H9 (cell line): ENCODE data around the gene MEMO1. TPM values are rescaled to one million over a fixed set of nuclear protein-coding genes. Genes with fewer than 3 reads are reported as not detected.
"Not testable (repeated sequence)": the region's sequence is repeated elsewhere in the genome, so short reads cannot be mapped to it uniquely, and the experiment has no call there.

Source experiments
- DNase-seq: peaks from one replicate; pipeline ENCODE4 v3.0.0-alpha.2; 2017
- H2AFZ ChIP-seq: one replicate; pipeline ENCODE4 v1.6.1; 2013; ENCODE audit warnings: mild to moderate bottlenecking, low read length, control low read depth, moderate library complexity
- H2AK5ac ChIP-seq: 2 replicates; pipeline ENCODE4 v1.6.1; 2013; ENCODE audit warnings: low read length, control low read depth, mixed read lengths; ENCODE audit not compliant: insufficient read length
- H2BK120ac ChIP-seq: one replicate; pipeline ENCODE4 v1.6.1; 2013; ENCODE audit warnings: low read depth, mild to moderate bottlenecking, low read length, control low read depth, inconsistent platforms; ENCODE audit not compliant: poor library complexity, severe bottlenecking
- H2BK12ac ChIP-seq: 2 replicates; pipeline ENCODE4 v1.6.1; 2013; ENCODE audit warnings: low read length, control low read depth, mixed read lengths, low read depth; ENCODE audit not compliant: insufficient read length
- H2BK15ac ChIP-seq: 2 replicates; pipeline ENCODE4 v1.6.1; 2013; ENCODE audit warnings: low read depth, low read length, control low read depth
- H2BK20ac ChIP-seq: one replicate; pipeline ENCODE4 v1.6.1; 2013; ENCODE audit warnings: low read depth, mild to moderate bottlenecking, low read length, control low read depth, inconsistent platforms; ENCODE audit not compliant: poor library complexity, severe bottlenecking
- H2BK5ac ChIP-seq: 2 replicates; pipeline ENCODE4 v1.6.1; 2013; ENCODE audit warnings: low read length, control low read depth, mixed read lengths; ENCODE audit not compliant: insufficient read length
- H3K14ac ChIP-seq: 2 replicates; pipeline ENCODE4 v1.6.1; 2013; ENCODE audit warnings: low read length, control low read depth; ENCODE audit not compliant: insufficient read depth
- H3K18ac ChIP-seq: 2 replicates; pipeline ENCODE4 v1.6.1; 2013; ENCODE audit warnings: low read depth, mild to moderate bottlenecking, mixed read lengths, low read length, control low read depth; ENCODE audit not compliant: insufficient read length
- H3K23ac ChIP-seq: 2 replicates; pipeline ENCODE4 v1.6.1; 2013; ENCODE audit warnings: low read length, control low read depth, mixed read lengths, low read depth; ENCODE audit not compliant: insufficient read length
- H3K23me2 ChIP-seq: 2 replicates; pipeline ENCODE4 v1.6.1; 2013; ENCODE audit warnings: low read depth, mild to moderate bottlenecking, mixed read lengths, low read length, control low read depth; ENCODE audit not compliant: insufficient read length, poor library complexity, severe bottlenecking
- H3K27ac ChIP-seq: 2 replicates; pipeline ENCODE4 v1.5.1; 2013; ENCODE audit warnings: low read length, control low read depth, mixed read lengths, low read depth; ENCODE audit not compliant: insufficient read length
- H3K27me3 ChIP-seq: 2 replicates; pipeline ENCODE4 v1.6.1; 2013; ENCODE audit warnings: low read length, control low read depth, inconsistent platforms; ENCODE audit not compliant: insufficient read depth
- H3K4ac ChIP-seq: 2 replicates; pipeline ENCODE4 v1.6.1; 2013; ENCODE audit warnings: low read depth, mild to moderate bottlenecking, control low read depth, inconsistent platforms, low read length, moderate library complexity
- H3K4me1 ChIP-seq: 2 replicates; pipeline ENCODE4 v1.6.1; 2013; ENCODE audit warnings: low read length, control low read depth, inconsistent platforms; ENCODE audit not compliant: insufficient read depth
- H3K4me2 ChIP-seq: 2 replicates; pipeline ENCODE4 v1.6.1; 2013; ENCODE audit warnings: low read length, control low read depth, mixed read lengths; ENCODE audit not compliant: insufficient read length, insufficient read depth
- H3K56ac ChIP-seq: 2 replicates; pipeline ENCODE4 v1.6.1; 2013; ENCODE audit warnings: low read depth, mild to moderate bottlenecking, mixed read lengths, low read length, control low read depth; ENCODE audit not compliant: insufficient read length
- H3K79me1 ChIP-seq: 2 replicates; pipeline ENCODE4 v1.6.1; 2013; ENCODE audit warnings: low read depth, mild to moderate bottlenecking, moderate library complexity, low read length, control low read depth, inconsistent platforms; ENCODE audit not compliant: insufficient read depth, poor library complexity, severe bottlenecking
- H3K79me2 ChIP-seq: 2 replicates; pipeline ENCODE4 v1.6.1; 2013; ENCODE audit warnings: low read length, control low read depth, inconsistent platforms; ENCODE audit not compliant: insufficient read depth
- H3K9ac ChIP-seq: 2 replicates; pipeline ENCODE4 v1.6.1; 2013; ENCODE audit warnings: low read length, control low read depth, mixed read lengths; ENCODE audit not compliant: insufficient read length; ENCODE audit errors: extremely low read depth
- H3K9me3 ChIP-seq: one replicate; pipeline ENCODE4 v1.6.1; 2013; ENCODE audit warnings: low read depth, low read length, inconsistent platforms; ENCODE audit not compliant: control insufficient read depth
- H3T11ph ChIP-seq: one replicate; pipeline ENCODE4 v1.6.1; 2013; ENCODE audit warnings: mild to moderate bottlenecking, low read length, control low read depth, inconsistent platforms
- H4K20me1 ChIP-seq: one replicate; pipeline ENCODE4 v1.6.1; 2013; ENCODE audit not compliant: control insufficient read depth, insufficient read length, insufficient read depth
- H4K5ac ChIP-seq: 2 replicates; pipeline ENCODE4 v1.6.1; 2013; ENCODE audit warnings: low read depth, mild to moderate bottlenecking, mixed read lengths, low read length, control low read depth; ENCODE audit not compliant: insufficient read length
- H4K8ac ChIP-seq: replicated peaks from 2 replicates; pipeline ENCODE4 v1.6.1; 2013; ENCODE audit warnings: low read length, control low read depth, mixed read lengths, low read depth; ENCODE audit not compliant: insufficient read length
- H4K91ac ChIP-seq: 2 replicates; pipeline ENCODE4 v1.6.1; 2013; ENCODE audit warnings: low read depth, mild to moderate bottlenecking, moderate library complexity, mixed read lengths, low read length, control low read depth; ENCODE audit not compliant: insufficient read length
- H3K27ac Mint-ChIP-seq, 3 experiments: 2 replicates in 2 of 3; 3 replicates in 1 of 3; pipeline ENCODE4 v1.8.0; 2020 to 2021; ENCODE audit warnings: mixed read lengths in 3 of 3, mild to moderate bottlenecking in 1 of 3, moderate library complexity in 1 of 3
- H3K27me3 Mint-ChIP-seq: 2 replicates; pipeline ENCODE4 v1.8.0; 2021; ENCODE audit warnings: low read depth, mild to moderate bottlenecking, moderate library complexity, mixed read lengths
- H3K36me3 Mint-ChIP-seq, 3 experiments: 2 replicates in 2 of 3; 3 replicates in 1 of 3; pipeline ENCODE4 v1.8.0; 2020 to 2021; ENCODE audit warnings: low read depth in 3 of 3, mixed read lengths in 3 of 3; ENCODE audit not compliant: insufficient read depth in 1 of 3
- H3K4me1 Mint-ChIP-seq, 2 experiments: 2 replicates each; pipeline ENCODE4 v1.8.0; 2020; ENCODE audit warnings: mixed read lengths in 2 of 2
- H3K4me3 Mint-ChIP-seq, 2 experiments: 2 replicates in 1 of 2; 3 replicates in 1 of 2; pipeline ENCODE4 v1.8.0; 2020 to 2021; ENCODE audit warnings: mild to moderate bottlenecking in 2 of 2, mixed read lengths in 2 of 2, moderate library complexity in 1 of 2
- H3K9me3 Mint-ChIP-seq, 2 experiments: 2 replicates in 1 of 2; 3 replicates in 1 of 2; pipeline ENCODE4 v1.8.0; 2020; ENCODE audit warnings: mild to moderate bottlenecking in 2 of 2, mixed read lengths in 2 of 2, moderate library complexity in 1 of 2
- WGBS: extraction: QIAGEN DNeasy Blood & Tissue Kit; methylation state at CpG from one replicate; pipeline ENCODE4 v1.1.7; 2013; ENCODE audit warnings: missing lambda C conversion rate, low lambda C conversion rate, mixed read lengths; ENCODE audit not compliant: insufficient read length; ENCODE audit errors: extremely low coverage; 5-methylcytosine and 5-hydroxymethylcytosine counted together
- total RNA-seq: library from RNA; stranded (reverse); gene quantifications from 2 replicates; pipeline ENCODE4 v1.2.1, GENCODE V29; 2021
- TF ChIP-seq, protein P1 (sequence below): fragments of 200-600 bp; sonication (generic); conservative IDR thresholded peaks from 3 replicates; pipeline ENCODE4 v1.8.0; 2021; ENCODE audit warnings: antibody characterized with exemption, mild to moderate bottlenecking

MEMO1 gene
- total RNA-seq, 1 experiment from 2014 or later = 49.4 TPM

DNA sequence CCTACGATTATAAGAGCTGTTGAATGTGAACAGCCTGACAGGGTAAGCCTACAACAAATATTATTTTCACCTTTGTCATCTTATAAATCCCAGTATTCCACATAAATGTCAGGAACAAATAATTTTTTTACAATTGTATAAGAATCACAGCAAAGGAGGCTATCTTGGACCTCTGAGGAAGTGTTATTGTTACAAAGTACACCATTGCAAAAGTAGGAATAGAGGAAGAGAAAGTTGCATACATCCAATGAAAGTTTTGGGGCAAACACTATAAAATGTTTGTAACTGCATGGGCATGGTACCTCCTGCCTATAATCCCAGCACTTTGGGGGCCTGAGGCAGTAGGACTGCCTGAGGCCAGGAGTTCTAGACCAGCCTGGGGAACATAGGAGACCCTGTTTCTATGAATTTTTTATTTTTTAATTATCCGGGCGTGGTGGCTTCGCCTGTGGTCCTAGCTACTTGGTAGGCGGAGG is 715 bp upstream of the MEMO1 start:
- Mint-ChIP-seq H3K27me3 (no peaks in the 10 kb centered on the region), H3K4me1 (peaks cover 24 to 32% of the 10 kb centered on the region in 2 experiments), H3K27ac (peak overlapping the region; percentile 99; a peak in 6 of 7 replicates), H3K36me3 (peaks cover 6 to 23% (median 22%) of the 10 kb centered on the region in 3 experiments), H3K4me3 (peak overlapping the region; percentile 80 to 88), H3K9me3 (no peaks in the 10 kb centered on the region)
- Histone ChIP-seq H2BK5ac (no peak overlapping the region), H3K14ac (no peak overlapping the region), H3K4me2 (peak overlapping the region; percentile 68), H4K5ac (no peak overlapping the region), H3K79me2 (peaks cover 14% of the 10 kb centered on the region; the same call in 1 of the 2 replicates), H3K23ac (no peak overlapping the region), H3K27ac (peak overlapping the region; percentile 42), H2BK120ac (no peak overlapping the region), H3K4ac (no peak overlapping the region), H3K9me3 (no peaks in the 10 kb centered on the region), H2BK15ac (no peak overlapping the region), H2AFZ (no peak overlapping the region), H4K20me1 (no peaks in the 10 kb centered on the region), H4K8ac (no peak overlapping the region), H3K79me1 (peaks cover 3% of the 10 kb centered on the region), H3K23me2 (peaks cover 8% of the 10 kb centered on the region), H3K56ac (no peak overlapping the region), H3K27me3 (no peaks in the 10 kb centered on the region), H2AK5ac (no peak overlapping the region), H3K18ac (no peak overlapping the region), H3K4me1 (no peaks in the 10 kb centered on the region), H3T11ph (no peak overlapping the region), H2BK20ac (no peak overlapping the region), H2BK12ac (no peak overlapping the region), H3K9ac (peak overlapping the region; percentile 26), H4K91ac (no peak overlapping the region)
- DNase-seq = no peak
- WGBS = no CpG with 5 or more reads among the region's 5 CpGs
- TF ChIP-seq, protein P1, sequence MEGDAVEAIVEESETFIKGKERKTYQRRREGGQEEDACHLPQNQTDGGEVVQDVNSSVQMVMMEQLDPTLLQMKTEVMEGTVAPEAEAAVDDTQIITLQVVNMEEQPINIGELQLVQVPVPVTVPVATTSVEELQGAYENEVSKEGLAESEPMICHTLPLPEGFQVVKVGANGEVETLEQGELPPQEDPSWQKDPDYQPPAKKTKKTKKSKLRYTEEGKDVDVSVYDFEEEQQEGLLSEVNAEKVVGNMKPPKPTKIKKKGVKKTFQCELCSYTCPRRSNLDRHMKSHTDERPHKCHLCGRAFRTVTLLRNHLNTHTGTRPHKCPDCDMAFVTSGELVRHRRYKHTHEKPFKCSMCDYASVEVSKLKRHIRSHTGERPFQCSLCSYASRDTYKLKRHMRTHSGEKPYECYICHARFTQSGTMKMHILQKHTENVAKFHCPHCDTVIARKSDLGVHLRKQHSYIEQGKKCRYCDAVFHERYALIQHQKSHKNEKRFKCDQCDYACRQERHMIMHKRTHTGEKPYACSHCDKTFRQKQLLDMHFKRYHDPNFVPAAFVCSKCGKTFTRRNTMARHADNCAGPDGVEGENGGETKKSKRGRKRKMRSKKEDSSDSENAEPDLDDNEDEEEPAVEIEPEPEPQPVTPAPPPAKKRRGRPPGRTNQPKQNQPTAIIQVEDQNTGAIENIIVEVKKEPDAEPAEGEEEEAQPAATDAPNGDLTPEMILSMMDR = no peak

DNA sequence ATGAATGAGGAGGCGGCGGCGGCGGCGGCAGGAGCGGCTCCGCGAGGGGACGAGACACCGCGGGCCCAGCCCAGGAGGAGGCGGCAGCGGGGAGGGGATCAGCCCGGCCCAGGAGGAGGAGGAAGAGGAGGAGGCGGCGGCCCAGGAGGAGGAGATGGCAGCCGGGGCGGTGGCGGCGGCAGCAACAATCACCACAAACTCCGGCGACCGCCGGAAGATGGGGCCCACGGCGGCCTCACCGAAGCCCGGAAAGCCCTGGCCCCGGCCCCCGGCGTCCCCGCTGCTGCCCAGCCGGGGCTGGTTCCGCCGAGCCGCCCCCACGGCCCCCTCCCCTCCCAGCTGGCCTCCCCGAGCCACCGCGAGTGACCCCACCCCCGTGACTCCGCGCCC is 533 bp downstream of the MEMO1 start:
- not testable (repeated sequence) for H3K23me2 ChIP-seq, H3K4me1 ChIP-seq, H2BK12ac ChIP-seq, H2AK5ac ChIP-seq, H3K4ac ChIP-seq, H3T11ph ChIP-seq, H3K9me3 Mint-ChIP-seq, H3K9me3 ChIP-seq, H3K23ac ChIP-seq, H3K79me1 ChIP-seq, H3K27ac Mint-ChIP-seq, H2BK120ac ChIP-seq, H2AFZ ChIP-seq, H3K4me2 ChIP-seq, H2BK5ac ChIP-seq, H2BK15ac ChIP-seq, H3K14ac ChIP-seq, H3K9ac ChIP-seq, H3K27me3 ChIP-seq, H4K91ac ChIP-seq, H4K5ac ChIP-seq, H2BK20ac ChIP-seq, H3K56ac ChIP-seq, H4K8ac ChIP-seq, H3K27me3 Mint-ChIP-seq, H3K27ac ChIP-seq, H4K20me1 ChIP-seq, H3K18ac ChIP-seq
- peaks cover 24% of the 10 kb centered on the region; the same call in 1 of the 2 replicates for H3K79me2 ChIP-seq
- Mint-ChIP-seq H3K4me3 (peak overlapping the region; percentile 60 to 68; a peak in 4 of 5 replicates), H3K36me3 (peaks cover 6 to 17% (median 15%) of the 10 kb centered on the region in 3 experiments), H3K4me1 (peaks cover 32 to 36% of the 10 kb centered on the region in 2 experiments)
- no CpG with 5 or more reads among the region's 43 CpGs for WGBS
- DNase-seq = peak; percentile 47
